NCI-H2029 treated with DMSO at 0.1 percent for 48 hours (cell line): ENCODE results near the gene ACSBG1.
"Not testable (repeated sequence)": the region's sequence is repeated elsewhere in the genome, so short reads cannot be mapped to it uniquely, and the experiment has no call there.

Source experiments
- DNase-seq: peaks from one replicate; lab custom pipeline; 2025; lab: John Stamatoyannopoulos, UW

Gene ACSBG1

DNA sequence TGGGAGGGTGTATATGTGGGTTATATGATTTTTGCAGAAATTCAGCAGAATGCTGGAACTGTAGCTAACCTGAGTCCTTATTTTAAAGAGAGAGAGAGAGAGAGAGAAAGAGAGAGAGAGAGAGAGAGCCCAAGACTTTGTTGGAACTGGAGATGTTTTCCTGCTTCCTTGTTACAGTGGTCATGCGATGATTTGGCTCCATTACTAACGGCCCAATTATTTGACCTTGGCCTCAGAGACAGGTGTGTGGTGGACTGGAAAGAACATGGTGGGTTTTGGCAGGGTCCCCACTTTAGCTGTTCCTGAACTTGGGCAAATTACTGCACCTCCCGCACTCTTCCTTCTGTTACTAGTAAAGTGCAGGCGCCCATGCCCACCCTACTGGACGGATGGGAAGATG, 14.8 kb upstream of the ACSBG1 start:
- no peak for DNase-seq

GRCh38 chr15:78247911-78248310, 13.5 kb upstream of the ACSBG1 start:
- DNase-seq, result no peak

- DNase-seq, result not testable (repeated sequence)
Observed at GRCh38 chr15:78245976-78246620, 11.7 kb upstream of the ACSBG1 start.

DNA sequence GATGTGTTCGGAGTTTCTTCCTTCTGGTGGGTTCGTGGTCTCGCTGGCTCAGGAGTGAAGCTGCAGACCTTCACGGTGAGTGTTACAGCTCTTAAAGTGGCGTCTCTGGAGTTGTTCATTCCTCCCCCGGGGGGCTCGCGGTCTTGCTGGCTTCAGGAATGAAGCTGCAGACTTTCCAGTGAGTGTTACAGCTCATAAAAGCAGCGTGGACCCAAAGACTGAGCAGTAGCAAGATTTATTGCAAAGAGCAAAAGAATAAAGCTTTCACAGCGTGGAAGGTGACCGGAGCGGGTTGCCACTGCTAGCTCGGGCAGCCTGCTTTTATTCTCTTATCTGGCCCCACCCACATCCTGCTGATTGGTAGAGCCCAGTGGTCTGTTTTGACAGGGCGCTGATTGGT, 11.0 kb upstream of the ACSBG1 start:
- not testable (repeated sequence) for DNase-seq

GRCh38 chr15:78244893-78245292, 10.5 kb upstream of the ACSBG1 start:
- no peak for DNase-seq

DNA sequence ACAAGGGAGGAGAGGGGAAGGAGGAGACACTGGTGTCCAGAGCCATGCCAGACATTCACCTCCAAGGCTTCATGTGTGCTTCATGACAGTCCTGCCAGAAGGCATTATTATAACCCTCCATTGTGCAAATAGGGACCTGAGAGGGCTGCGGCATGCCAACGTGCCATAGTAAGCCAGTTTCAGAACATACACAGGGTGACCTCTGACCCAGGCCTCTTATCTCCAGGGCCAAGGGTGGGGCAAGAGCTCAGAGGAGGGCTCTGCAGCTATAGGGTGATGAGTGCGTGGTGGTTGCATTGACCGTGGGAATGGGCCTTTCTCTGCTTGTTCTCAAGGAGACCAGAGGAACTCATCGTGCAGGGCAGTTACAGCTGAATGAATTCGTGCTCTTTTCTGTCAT, 9.7 kb upstream of the ACSBG1 start:
- DNase-seq, result no peak

GRCh38 chr15:78243491-78243941, 9.2 kb upstream of the ACSBG1 start:
- no peak for DNase-seq

DNA sequence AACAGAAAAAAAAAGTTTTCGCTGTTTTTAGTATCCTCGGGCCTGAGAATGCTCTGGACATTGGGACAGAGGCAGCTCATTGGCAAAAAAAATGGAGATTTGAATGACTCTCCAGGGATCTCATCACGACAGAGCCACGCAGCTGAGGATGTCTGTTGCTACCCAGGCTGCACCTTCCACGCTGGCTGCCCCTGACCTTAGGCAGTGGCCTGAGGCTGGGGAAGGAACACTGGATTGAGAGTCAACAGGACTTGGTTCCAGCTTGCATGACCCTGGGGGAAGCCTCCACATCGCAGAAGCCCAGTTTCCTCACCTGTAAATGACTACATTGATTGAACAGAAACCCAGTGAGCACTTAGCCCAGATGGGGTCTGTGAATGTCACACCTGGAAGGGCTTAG, 8.7 kb upstream of the ACSBG1 start:
- no peak for DNase-seq

GRCh38 chr15:78242128-78242527, 7.8 kb upstream of the ACSBG1 start:
- DNase-seq, result no peak

- DNase-seq, result peak; percentile 8
Observed at GRCh38 chr15:78241017-78241416, 6.7 kb upstream of the ACSBG1 start.

- DNase-seq, result no peak
Observed at GRCh38 chr15:78239811-78240210, 5.4 kb upstream of the ACSBG1 start.

DNA sequence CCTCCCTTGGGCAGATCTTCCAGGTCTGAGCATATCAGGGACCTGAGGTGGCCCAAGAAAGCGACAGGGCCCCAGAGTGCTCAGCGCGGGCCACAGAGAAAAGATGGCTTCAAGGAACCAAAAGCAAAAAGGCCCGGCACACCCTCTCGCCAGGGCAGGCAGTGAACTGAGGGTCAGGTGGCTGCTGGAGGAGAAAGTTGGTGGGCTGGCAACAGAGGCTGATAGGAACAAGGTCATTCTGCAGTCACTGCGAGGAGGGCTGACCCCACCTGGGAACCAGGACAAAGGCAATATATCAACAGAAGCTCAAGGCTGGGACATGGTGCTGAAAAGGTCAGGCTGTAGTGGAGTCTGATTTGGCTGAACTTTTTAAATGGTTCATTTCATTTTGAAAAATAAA, 2.8 kb upstream of the ACSBG1 start:
- DNase-seq, result no peak

- no peak for DNase-seq
Observed at GRCh38 chr15:78236491-78236890, 2.1 kb upstream of the ACSBG1 start.

DNA sequence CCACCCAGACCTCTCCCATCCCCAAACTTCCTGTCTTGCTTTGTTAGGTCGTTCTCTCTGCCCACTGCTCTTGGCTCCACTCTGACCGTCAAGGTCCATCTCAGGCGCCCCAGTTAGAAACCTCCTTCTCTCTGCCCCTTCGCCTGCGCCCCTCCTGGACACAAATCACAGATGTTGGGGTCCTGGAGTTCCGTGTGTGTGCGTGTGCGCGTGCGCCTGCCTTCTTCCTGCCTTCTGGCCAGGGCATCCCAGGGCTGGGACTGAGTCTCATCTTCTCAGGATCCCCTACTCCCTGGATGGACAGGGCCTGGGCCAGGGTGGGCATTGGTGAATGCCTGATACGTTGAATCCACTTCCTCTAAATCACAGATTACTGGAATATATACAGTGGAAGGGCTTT, 869 bp downstream of the ACSBG1 start:
- no peak for DNase-seq

- no peak for DNase-seq
Observed at GRCh38 chr15:78232951-78233350, 1.4 kb downstream of the ACSBG1 start.

DNA sequence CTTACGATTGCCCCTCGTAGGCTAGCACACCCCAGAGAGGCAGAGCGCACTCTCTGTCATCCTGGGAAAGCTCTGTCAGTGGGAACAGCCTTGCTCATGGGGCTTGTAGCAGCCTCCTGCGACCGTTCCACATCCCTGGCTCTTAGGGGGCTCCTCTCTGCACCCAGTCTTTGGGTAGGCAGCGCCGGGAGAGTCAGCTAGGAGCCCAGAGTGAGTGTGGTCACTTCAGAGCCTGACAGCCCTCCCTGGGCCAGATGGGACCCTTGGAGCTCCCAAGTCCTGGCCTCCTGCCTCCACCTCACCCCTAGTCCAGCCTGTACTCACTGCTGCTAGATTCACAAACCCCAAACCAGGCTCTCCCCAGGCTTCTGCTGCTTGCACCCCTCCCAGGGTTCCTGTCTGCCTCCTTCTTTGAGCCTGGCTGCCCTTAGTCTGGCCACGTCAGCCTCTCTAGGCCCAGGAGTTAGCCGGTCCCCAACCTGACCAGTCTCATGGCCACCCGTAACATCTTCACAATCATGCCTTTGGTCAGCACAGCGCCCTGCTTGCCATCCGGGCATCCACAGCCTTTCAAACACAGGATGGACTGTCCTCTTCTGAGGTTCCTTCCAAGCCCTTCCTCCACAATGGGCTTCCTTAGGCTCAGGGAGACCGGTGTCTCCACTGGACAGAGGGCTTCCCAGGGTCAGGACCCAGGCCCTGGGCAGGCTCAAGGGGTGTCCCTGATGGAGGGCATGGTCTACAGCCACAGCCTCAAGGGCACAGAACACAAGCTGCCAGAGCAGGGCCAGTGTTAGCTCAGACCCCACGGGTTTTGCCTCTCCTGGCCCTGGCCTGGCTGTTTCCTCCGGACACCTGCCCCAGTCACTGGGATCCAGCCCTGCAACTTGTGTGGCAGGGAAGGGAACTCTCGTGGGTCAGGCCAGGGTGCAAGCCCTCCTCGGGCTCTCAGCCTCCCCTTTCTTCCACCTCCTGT, 4.6 kb downstream of the ACSBG1 start:
- no peak for DNase-seq

DNA sequence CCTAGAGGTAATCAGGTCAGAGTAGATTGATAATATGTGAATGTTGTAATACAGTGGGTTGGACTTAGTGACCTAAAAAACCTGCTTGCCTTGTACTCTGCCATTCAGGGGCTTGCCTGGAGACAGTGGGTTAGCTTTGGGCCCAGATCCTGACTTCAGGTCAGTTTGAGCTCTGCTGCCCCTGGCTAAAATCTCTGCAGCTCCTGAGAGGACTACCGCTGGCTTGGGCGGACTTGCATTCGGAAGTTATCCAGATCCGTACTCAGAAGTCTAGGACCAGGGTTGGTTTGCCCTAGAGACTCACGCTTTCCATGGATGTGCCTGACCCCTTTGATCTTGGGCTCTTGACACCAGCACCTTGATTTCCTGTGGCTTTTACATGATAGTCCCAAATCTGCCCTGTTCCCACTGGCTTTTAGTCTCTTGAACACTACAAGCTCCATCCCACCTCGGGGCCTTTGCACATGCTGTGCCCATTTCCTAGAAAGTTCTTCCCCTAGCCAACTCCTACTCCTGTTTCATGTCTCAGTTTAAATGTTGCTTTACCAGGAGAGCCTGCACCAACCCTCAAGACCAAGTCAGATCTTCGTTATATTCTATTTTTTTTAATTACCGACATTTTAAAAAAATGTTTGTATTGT, 5.9 kb downstream of the ACSBG1 start:
- no peak for DNase-seq

DNA sequence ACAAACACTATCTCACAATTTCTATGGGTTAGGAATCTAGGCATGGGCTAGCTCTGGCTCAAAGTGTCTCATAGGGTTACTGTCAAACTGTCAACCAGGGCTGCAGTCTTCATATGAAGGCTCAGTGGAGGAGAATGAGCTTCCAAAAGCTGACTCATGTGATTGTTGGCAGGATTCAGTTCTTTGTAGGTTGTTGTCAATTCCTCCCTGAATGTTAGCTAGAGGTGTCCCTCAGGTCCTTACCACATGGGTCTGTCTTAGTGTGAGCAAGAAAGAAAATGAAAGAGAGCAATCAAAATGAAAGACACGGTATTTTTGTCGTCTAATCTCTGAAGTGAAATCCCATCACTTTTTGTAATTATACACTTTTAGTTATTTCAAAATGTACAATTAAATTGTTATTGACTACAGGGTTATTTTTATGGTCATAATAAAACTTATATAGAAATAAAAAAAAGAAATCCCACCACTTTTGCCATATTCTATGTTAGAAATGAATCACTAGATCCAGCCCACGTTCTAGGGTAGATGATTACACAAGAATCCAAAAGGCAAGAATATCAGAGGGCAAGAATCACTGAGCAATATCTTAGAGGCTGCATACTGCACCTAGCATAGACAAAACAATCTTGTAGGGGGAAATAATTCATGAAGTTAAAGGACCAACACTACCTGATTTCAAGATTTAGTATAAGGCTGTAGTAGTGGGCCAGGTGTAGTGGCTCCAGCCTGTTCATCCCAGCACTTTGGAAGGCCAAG, 8.4 kb downstream of the ACSBG1 start:
- no peak for DNase-seq

GRCh38 chr15:78224023-78224411, 10.3 kb downstream of the ACSBG1 start:
- no peak for DNase-seq

- DNase-seq, result no peak
Observed at GRCh38 chr15:78223396-78224022, 10.9 kb downstream of the ACSBG1 start.

GRCh38 chr15:78222745-78223395, 11.5 kb downstream of the ACSBG1 start:
- DNase-seq, result no peak
